Activated CD8-positive, alpha-beta T cell treated with anti-CD3 and anti-CD28 coated beads, Interleukin-2, amount 10 ng/mL, durations not matched to agents 7 days and 5 days (primary cell): ENCODE measurements around the gene NPB. TPM values are rescaled to one million over a fixed set of nuclear protein-coding genes. Genes with fewer than 3 reads are reported as not detected.

ENCODE experiments used
- ATAC-seq: fragments of 150-1000 bp; cut with Tn5 transposase; one replicate; pipeline ENCODE4 v1.10.0; 2021; ENCODE audit warnings: moderate library complexity
- CTCF ChIA-PET: fragments of 350-600 bp; sonication (Branson Sonifier 250); formaldehyde crosslinking; loops from one replicate; lab custom pipeline; 2021; ENCODE audit warnings: antibody characterized with exemption; lab: Charles Lee
- POLR2A ChIA-PET: fragments of 350-600 bp; sonication (Branson Sonifier 250); formaldehyde crosslinking; loops from one replicate; lab custom pipeline; 2021; ENCODE audit warnings: antibody characterized with exemption; lab: Charles Lee
- DNase-seq: peaks from one replicate; pipeline ENCODE4 v3.0.0-alpha.2; 2020
- H3K27ac Mint-ChIP-seq: one replicate; pipeline ENCODE4 v1.8.0; 2021; ENCODE audit warnings: mild to moderate bottlenecking, mixed read lengths
- H3K27me3 Mint-ChIP-seq: one replicate; pipeline ENCODE4 v1.8.0; 2021; ENCODE audit warnings: low read depth, mixed read lengths
- H3K36me3 Mint-ChIP-seq: one replicate; pipeline ENCODE4 v1.8.0; 2021; ENCODE audit warnings: low read depth, mixed read lengths
- H3K4me1 Mint-ChIP-seq: one replicate; pipeline ENCODE4 v1.8.0; 2021; ENCODE audit warnings: low read depth, mixed read lengths
- H3K4me3 Mint-ChIP-seq: one replicate; pipeline ENCODE4 v1.8.0; 2021; ENCODE audit warnings: mild to moderate bottlenecking, mixed read lengths
- H3K9me3 Mint-ChIP-seq: one replicate; pipeline ENCODE4 v1.8.0; 2022; ENCODE audit warnings: mixed read lengths; ENCODE audit not compliant: insufficient read depth
- total RNA-seq, 2 experiments: library from RNA; stranded (reverse); gene quantifications; one replicate each; pipeline ENCODE4 v1.2.3, GENCODE V29; 2021

The NPB gene
- under 1 TPM; 0.18 to 0.55 TPM for total RNA-seq

DNA sequence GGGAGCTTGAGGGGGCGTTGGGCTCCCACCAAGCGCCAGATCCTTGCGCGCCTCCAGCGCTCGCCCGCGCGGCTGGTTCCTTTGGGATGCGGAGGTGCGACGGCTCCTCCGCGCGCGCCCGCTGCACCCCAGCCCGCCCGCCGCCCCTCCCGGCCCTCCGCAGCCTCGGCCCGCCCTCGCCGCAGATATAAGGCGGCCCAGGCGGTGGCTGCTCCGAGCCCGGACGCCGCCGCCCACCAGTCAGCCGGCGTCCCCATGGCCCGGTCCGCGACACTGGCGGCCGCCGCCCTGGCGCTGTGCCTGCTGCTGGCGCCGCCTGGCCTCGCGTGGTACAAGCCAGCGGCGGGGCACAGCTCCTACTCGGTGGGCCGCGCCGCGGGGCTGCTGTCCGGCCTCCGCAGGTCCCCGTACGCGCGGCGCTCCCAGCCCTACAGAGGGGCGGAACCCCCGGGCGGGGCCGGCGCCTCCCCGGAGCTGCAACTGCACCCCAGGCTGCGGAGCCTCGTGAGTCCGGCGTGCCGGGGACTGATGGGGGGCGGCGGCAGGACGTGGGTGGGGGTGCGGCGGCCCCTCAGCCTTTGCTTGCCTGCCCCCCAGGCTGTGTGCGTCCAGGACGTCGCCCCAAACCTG lies at the start of gene NPB:
NPB (plus strand) TSS at position 216 of the 630 bp plus-strand sequence; CDS start at position 256, 40 bp downstream.
- ChIA-PET POLR2A (interaction anchor here (0.6 kb wide), 1 partner anchor 22 kb away, joined by 4 read pairs; no protein-coding TSS in a partner anchor), CTCF (no interaction called here)
- peaks cover 8% of the 10 kb centered on the region for H3K27me3 Mint-ChIP-seq
- DNase-seq (no peak), ATAC-seq (peak; percentile 65)
- H3K36me3 Mint-ChIP-seq, result peaks cover 18% of the 10 kb centered on the region
- H3K4me3 Mint-ChIP-seq, result no peak within 1 kb of the TSS
- no peaks in the 10 kb centered on the region for H3K4me1 Mint-ChIP-seq
- H3K27ac Mint-ChIP-seq, result no peak within 1 kb of the TSS
- H3K9me3 Mint-ChIP-seq, result no peaks in the 10 kb centered on the region

DNA sequence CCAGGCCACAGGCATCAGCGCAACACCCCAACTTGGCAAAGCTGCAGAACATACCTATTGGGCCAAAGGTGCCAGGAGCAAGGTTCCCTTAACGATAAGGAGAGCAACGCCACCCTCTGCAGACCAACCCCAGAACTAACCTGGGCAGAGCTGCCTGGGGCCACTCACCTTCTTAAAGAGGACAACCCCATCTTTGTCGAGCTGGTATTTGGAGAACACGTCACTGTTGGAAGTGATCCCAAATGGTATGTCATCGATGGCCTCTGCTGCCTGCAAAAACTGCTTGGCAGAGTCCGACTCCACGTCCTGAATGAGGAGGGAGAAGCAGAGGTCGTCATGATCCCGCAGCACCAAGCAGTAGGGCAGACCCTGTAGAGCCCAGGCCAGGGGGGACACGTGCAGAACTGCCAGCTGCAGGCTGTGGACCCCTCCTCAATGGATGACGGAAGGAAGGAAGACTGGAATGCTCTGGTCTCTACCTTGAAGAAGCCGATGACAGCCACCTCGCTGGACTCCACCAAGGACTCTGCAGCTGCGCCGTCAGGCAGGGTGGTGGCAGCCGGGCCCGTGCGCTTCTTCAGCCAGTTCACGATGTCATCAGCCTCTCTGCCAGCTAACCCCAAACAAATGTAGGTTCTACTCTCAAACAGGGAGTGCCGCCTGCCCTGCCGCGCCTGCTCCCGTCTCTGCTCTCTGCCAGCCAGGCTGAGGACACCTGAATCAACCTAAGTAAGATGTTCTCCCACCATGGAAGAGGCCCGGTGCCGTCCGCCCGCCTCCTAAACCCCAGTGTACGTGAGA lies 46.9 kb upstream of the NPB start:
- Mint-ChIP-seq H3K36me3 (peaks cover 73% of the 10 kb centered on the region), H3K9me3 (no peaks in the 10 kb centered on the region), H3K27ac (no peak overlapping the region), H3K27me3 (no peaks in the 10 kb centered on the region), H3K4me3 (no peak overlapping the region), H3K4me1 (peaks cover 36% of the 10 kb centered on the region)
- no peak for DNase-seq
- ChIA-PET CTCF (interaction anchor here (0.8 to 1.4 kb wide), 2 partner anchors 23 to 172 kb away, joined by 3 to 4 read pairs; partner anchors contain the start of genes ARL16, HGS and MCRIP1), POLR2A (interaction anchor here (0.6 to 1.4 kb wide), 4 partner anchors 15 to 274 kb away, joined by 3 to 7 read pairs (median 3); partner anchors contain the start of gene MCRIP1)
- ATAC-seq, result no peak

DNA sequence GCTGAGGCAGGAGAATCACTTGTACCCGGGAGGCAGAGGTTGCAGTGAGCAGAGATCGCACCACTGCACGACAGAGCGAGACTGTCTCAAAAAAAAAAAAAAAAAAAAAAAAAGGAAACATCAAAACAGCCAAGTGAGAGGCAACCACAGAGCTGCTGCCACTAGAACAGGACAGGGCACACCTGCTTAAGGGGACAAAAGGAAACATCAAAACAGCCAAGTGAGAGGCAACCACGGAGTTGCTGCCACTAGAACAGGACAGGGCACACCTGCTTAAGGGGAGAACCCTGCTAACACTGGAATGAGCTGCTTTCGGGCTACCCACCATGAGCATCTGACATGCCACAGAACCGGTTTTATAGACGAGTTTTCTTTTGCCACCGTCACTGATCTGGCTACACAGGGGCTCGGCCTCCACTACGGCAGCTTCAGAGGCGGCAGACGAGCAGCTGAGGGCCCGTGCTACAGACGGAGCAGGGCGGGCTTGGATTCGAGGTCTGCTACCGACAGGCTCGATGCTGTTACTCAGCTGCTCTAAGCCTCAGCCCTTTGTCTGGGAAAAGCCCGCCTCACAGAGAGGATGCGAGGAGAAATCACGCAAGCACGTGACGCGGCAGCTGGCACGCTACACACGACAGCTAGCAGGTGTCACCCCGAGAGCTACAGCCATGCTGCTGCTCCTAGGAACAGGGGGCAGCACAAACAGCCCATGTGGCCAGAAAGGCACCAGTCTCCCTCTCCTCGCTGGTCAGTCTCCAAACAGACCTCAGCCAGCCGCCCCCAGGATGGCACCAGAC lies 43.7 kb upstream of the NPB start:
- Mint-ChIP-seq H3K9me3 (no peaks in the 10 kb centered on the region), H3K27ac (no peak overlapping the region), H3K36me3 (peaks cover 64% of the 10 kb centered on the region), H3K4me1 (peaks cover 44% of the 10 kb centered on the region), H3K4me3 (peak overlapping the region; percentile 86), H3K27me3 (no peaks in the 10 kb centered on the region)
- ChIA-PET POLR2A (interaction anchor here (1.2 to 1.9 kb wide), 3 partner anchors 11 to 14 kb away, joined by 3 to 8 read pairs (median 7); no protein-coding TSS in a partner anchor), CTCF (interaction anchor here (2.0 kb wide), 1 partner anchor 11 kb away, joined by 11 read pairs; no protein-coding TSS in a partner anchor)
- ATAC-seq (no peak), DNase-seq (no peak)

DNA sequence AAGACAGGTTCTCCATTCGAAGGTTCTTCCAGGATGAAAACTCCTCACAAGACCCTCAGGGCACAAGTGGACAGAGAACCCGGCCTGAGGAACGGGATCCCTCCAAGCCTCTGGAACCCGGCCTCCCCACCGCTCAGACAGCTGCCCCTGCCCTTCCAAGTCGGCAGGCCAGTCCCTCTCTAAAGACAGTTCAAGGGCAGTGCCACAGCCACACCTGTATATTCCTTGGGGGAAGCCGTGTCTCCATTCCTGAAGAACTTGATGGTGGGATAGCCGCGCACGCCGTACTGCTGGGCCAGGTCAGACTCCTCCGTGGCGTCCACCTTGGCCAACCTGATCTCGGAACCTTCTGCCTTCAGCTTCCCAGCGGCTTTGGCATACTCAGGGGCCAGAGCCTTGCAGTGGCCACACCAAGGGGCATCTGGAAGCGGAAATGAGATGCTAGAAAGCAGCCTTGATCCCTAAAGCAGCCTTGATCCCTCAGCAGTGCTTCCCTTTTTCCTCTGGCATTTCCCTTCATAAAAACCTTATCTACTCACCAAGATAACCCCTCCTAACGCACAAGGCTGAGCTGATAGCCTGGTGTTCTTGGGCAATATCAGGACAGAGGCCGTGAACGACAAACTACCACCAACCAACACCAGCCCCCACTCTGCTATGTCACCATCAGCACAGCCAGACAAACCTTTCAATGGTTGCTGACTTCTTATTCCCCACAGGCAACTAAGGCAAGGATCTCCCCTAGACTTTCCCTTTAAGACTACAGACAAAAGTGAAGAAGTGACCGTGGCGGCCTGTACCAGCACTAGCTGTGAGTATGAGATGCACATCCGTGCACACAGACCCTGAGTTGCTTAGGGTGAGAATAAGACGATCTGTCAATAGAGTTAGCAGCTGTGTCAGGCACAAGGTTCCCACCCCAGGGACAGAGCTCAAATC lies 42.8 kb upstream of the NPB start:
- peak; percentile 37 for DNase-seq
- H3K36me3 Mint-ChIP-seq, result peaks cover 64% of the 10 kb centered on the region
- H3K4me3 Mint-ChIP-seq, result peak overlapping the region; percentile 86
- ChIA-PET POLR2A (interaction anchor here (0.9 to 1.9 kb wide), 6 partner anchors 11 to 178 kb away, joined by 3 to 8 read pairs (median 4); partner anchors contain the start of genes DCXR and MRPL12), CTCF (interaction anchor here (2.0 kb wide), 1 partner anchor 10 kb away, joined by 11 read pairs; no protein-coding TSS in a partner anchor)
- H3K9me3 Mint-ChIP-seq, result no peaks in the 10 kb centered on the region
- ATAC-seq, result no peak
- H3K27ac Mint-ChIP-seq, result peak overlapping the region; percentile 88
- H3K27me3 Mint-ChIP-seq, result no peaks in the 10 kb centered on the region
- peaks cover 48% of the 10 kb centered on the region for H3K4me1 Mint-ChIP-seq

DNA sequence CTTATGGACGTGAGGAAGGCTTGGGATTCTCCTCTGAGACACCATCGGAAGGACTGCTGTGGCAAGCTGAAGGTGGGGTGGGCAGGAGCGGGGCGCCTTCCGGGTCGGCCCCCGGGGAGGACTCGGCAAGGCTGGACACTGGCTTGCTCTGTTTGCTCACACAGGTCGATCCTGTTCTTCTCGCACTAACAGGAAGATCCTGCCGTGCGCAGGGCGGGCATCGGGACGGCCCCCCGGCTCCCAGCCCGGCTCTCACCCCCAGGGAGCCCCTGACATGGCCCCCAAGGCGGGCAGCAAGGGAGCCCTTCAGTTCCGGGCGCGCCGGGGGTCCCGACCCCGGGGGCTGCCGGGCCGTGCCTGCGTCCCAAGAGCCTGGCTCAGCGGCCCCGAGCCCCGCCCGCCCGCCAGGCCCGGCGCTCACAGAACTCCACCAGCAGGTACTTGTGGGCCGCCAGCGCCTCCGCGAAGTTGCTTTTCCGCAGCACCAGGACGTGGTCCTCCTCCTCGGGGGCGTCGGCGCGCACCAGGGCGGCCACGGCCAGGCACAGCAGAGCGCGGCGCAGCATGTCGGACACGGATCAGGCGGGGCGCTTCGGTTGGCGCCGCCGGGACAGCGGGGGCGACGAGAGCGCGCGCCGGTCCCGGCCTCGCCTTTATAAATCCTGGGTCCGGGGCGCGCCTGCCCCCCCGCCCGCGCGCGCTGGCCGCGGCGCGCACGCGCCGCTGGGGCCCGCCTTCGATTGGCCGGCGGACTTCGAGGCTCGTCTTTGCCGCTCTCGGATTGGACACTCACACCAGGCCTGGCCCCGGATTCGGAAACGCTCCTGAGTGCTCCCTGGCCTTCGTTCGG lies 41.9 kb upstream of the NPB start, which contains the start of gene P4HB:
P4HB (minus strand) TSS at position 630 of the 850 bp plus-strand sequence; CDS start at position 566, 64 bp downstream.
- H3K27me3 Mint-ChIP-seq, result no peaks in the 10 kb centered on the region
- POLR2A ChIA-PET, result interaction anchor here (0.9 to 1.9 kb wide), 10 partner anchors 9 to 178 kb away, joined by 3 to 16 read pairs (median 4); partner anchors contain the start of genes DCXR and MRPL12
- no peak for DNase-seq

DNA sequence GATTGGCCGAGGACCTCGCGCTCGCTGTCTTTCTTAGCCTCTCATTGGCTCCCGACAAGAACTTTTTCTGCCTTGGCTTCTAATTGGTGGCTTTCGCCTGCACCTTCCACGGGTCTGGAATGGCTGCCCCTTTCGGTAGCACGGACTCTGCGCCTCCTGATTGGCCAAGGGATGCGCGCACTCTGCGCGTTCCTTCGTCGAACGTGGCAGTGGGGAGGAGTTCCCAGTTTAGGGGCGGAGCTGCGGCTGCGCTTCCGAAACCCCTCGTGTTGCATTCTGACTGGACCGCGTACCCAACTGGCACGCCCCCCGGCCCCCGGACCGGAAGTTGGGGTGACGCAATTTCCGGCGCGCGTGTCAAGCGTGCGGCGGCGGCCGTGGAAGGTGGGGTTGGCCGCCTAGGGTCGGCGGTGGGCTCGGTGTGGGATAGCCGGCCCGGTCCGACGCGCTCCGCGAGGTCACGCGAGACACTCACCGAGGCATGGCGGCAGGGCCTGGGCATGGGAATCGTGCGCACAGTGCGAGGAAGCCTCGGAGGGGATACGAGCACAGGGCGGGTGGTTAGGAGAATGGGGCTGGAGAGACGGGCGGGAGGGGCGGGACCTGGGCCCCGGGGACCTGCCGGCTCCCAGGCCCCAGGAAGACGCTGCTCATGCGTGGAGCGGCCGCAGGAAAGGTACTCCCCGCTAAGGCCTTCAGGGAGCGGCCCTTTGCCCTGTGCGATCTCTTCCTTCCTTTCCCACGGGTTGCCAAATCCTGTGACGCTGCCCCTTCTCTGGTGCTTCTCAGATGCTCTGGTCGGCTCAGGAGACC lies 41.1 kb upstream of the NPB start:
- peak; percentile 89 for ATAC-seq
- Mint-ChIP-seq H3K27me3 (no peaks in the 10 kb centered on the region), H3K36me3 (peaks cover 59% of the 10 kb centered on the region), H3K27ac (peak overlapping the region; percentile 99), H3K9me3 (no peaks in the 10 kb centered on the region), H3K4me3 (peak overlapping the region; percentile 96), H3K4me1 (peaks cover 46% of the 10 kb centered on the region)
- peak; percentile 100 for DNase-seq
- ChIA-PET CTCF (interaction anchor here (1.7 kb wide), 1 partner anchor 9 kb away, joined by 7 read pairs; no protein-coding TSS in a partner anchor), POLR2A (interaction anchor here (1.0 to 1.9 kb wide), 4 partner anchors 8 to 31 kb away, joined by 3 to 16 read pairs (median 4); no protein-coding TSS in a partner anchor)

More for the DNA sequence above, 41.9 kb upstream of the NPB start, which contains the start of gene P4HB:
- Mint-ChIP-seq H3K36me3 (peaks cover 61% of the 10 kb centered on the region), H3K9me3 (no peaks in the 10 kb centered on the region), H3K27ac (peak within 1 kb of the TSS; percentile 99), H3K4me3 (peak within 1 kb of the TSS; percentile 96), H3K4me1 (peaks cover 46% of the 10 kb centered on the region)
- CTCF ChIA-PET, result interaction anchor here (1.7 to 2.0 kb wide), 2 partner anchors 10 kb away, joined by 7 to 11 read pairs; no protein-coding TSS in a partner anchor
- peak; percentile 40 for ATAC-seq

DNA sequence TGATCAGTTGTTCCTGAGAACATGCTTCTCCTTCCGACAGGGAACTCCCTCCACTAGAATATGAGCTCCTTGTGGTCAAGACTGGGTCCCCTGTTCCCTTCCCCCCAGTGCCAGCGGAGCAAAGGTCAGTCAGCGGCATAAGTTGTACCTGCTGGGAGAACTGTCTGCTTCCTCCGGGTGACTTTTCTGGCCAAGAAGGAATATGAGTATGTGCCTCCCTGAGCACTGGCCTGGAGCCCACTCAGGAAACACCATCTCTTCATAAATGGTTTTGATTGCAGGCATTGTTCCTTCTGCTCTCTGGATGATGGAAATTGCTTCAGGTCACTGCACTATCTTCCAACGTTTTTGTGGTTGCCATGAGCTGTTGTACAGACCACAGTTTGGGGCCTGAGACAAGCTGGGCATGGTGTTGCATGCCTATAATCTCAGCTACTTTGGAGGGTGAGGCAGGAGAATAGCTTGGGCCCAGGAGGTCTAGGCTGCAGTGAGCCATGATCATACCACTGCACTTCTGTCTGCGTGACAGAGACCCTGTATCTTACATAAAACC lies 38.8 kb upstream of the NPB start:
- CTCF ChIA-PET, result interaction anchor here (1.0 kb wide), 1 partner anchor 11 kb away, joined by 3 read pairs; no protein-coding TSS in a partner anchor
- peaks cover 53% of the 10 kb centered on the region for H3K4me1 Mint-ChIP-seq
- H3K9me3 Mint-ChIP-seq, result no peaks in the 10 kb centered on the region
- no peak for DNase-seq
- H3K27ac Mint-ChIP-seq, result peak overlapping the region; percentile 82
- peaks cover 57% of the 10 kb centered on the region for H3K36me3 Mint-ChIP-seq
- no peak for ATAC-seq
- POLR2A ChIA-PET, result interaction anchor here (1.1 kb wide), 1 partner anchor 22 kb away, joined by 4 read pairs; no protein-coding TSS in a partner anchor
- H3K4me3 Mint-ChIP-seq, result peak overlapping the region; percentile 73
- no peaks in the 10 kb centered on the region for H3K27me3 Mint-ChIP-seq

DNA sequence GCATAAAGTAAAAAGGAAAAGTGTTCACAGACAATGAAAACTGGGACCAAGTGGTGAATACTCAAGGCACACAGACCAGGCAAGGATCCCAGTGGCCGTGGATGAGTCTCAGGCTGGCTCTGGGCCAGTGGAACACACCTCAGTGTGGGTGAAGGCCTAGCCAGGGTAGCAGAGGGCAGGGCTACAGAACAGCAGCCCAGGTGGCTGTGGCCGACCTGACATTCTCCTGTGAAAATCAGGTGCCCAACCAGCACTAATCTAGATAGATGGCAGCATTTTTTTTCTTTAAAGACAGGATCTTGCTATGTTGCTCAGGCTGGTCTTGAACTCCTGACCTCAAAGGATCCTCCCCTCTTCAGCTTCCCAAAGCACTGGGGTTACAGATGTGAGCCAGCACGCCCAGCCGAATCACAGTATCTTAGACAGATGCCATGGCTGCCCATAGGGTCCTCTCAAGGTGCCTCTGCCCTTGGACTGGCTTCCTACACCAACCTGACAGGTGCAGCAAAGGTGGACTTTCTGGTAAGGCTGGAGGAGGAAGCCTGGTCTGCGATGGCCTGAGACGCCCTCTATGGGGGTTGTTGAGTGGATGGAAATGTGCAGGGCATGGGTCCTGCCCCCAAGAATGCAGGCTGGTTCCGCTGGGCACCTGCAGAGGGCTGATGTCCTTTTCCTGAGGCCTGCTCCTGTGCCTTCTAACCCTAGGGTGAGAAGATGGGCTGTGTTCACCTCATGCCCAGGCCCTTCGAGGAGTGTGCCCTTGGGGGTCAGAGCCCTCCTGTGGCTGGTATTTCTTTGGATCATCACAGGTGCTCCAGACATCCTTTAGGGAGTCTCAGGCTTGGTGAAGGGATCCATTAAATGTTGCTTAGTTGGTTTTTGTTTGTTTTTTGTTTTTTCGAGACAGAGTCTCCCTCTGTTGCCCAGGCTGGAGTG lies 37.9 kb upstream of the NPB start:
- H3K36me3 Mint-ChIP-seq, result peaks cover 54% of the 10 kb centered on the region
- CTCF ChIA-PET, result no interaction called here
- H3K9me3 Mint-ChIP-seq, result no peaks in the 10 kb centered on the region
- no peak overlapping the region for H3K4me3 Mint-ChIP-seq
- ATAC-seq (no peak), DNase-seq (no peak)
- H3K27me3 Mint-ChIP-seq, result no peaks in the 10 kb centered on the region
- POLR2A ChIA-PET, result no interaction called here
- peak overlapping the region; percentile 82 for H3K27ac Mint-ChIP-seq
- H3K4me1 Mint-ChIP-seq, result peaks cover 49% of the 10 kb centered on the region
